ENCODE data around the gene HCRTR2.
"Not testable (repeated sequence)": the region's sequence is repeated elsewhere in the genome, so short reads cannot be mapped to it uniquely, and the experiment has no call there.

HCRTR2 gene

GRCh38 chr6:55220961-55221360 is 46.6 kb downstream of the HCRTR2 start:
- DNase-seq, result no peak

DNA sequence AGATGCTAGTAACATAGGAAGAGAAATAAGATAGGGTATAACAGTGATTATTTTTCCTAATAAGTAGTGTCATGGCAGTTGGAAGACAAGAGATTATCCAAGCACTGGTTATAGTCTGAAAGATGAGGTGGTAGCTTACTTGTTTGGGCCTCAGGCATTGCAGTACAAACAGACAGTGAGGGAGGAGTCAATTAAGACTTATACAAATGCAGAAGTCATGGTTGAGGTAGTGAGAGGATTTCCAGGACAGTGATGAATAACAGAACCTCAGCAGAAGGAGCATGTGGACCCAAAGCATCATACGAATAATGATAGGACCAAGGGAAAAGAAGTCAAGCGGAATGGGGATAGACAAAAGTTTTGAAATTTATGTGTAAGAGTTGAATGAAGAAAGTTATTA is 53.5 kb downstream of the HCRTR2 start:
- DNase-seq, result no peak

GRCh38 chr6:55239099-55239498 is 64.8 kb downstream of the HCRTR2 start:
- DNase-seq, result no peak

- not testable (repeated sequence) for DNase-seq
Measured at GRCh38 chr6:55240975-55241605, 66.8 kb downstream of the HCRTR2 start.

GRCh38 chr6:55250400-55250799 is 76.1 kb downstream of the HCRTR2 start:
- no peak for DNase-seq

- no peak for DNase-seq
Measured at GRCh38 chr6:55255113-55255512, 80.8 kb downstream of the HCRTR2 start.

DNA sequence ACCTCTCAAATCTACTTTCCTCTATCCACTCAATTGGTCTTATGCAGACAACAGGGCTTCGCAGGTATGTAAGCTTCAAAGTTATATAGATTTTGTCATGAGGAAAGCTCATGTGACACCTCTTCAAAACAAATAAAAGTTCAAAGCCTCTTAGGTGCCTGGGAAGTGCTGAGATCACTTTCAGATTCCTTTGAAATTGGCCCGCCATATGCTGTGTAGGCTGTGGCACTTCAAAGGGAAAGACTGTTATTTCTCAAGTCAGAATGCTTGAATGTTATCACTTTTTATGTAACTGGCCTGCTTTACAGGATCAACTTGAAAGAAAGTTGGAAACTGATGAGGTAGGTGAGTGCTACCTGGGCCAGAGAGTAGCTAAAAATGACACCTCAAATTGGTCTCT is 85.9 kb downstream of the HCRTR2 start:
- no peak for DNase-seq

DNA sequence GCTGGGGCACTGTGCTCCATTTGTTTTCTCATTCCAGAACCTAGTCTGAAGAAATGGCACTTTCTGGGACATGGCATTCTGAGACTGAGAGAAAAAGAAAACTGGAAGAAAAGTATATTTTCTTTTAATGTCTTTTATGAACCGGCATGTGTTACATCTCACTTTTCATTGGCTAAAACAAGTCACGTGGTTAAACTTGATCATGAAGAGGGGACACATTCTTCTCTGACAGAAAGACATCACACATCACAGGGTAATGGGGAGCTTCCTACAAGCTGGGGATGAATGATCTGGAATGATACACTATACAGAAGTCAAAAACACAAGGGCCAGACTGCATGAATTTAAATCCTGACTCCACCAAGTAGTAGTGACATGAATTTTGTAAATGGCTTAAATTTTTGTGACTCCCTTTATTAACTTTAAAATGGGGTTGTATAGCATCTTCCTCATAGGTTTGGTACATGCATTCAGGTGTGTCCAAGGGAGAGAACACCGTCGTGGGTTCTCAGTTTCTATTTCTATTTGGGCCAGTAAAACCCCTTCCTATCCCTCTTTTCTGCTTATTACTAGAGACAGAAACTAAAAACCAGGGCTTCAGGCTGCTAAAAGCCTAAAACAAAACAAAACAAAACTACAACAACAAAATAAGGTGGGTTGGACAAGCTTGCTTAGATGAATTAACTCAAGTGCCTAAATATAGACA is 91.2 kb downstream of the HCRTR2 start:
- no peak for DNase-seq

- no peak for DNase-seq
Measured at GRCh38 chr6:55266896-55267295, 92.6 kb downstream of the HCRTR2 start.

DNA sequence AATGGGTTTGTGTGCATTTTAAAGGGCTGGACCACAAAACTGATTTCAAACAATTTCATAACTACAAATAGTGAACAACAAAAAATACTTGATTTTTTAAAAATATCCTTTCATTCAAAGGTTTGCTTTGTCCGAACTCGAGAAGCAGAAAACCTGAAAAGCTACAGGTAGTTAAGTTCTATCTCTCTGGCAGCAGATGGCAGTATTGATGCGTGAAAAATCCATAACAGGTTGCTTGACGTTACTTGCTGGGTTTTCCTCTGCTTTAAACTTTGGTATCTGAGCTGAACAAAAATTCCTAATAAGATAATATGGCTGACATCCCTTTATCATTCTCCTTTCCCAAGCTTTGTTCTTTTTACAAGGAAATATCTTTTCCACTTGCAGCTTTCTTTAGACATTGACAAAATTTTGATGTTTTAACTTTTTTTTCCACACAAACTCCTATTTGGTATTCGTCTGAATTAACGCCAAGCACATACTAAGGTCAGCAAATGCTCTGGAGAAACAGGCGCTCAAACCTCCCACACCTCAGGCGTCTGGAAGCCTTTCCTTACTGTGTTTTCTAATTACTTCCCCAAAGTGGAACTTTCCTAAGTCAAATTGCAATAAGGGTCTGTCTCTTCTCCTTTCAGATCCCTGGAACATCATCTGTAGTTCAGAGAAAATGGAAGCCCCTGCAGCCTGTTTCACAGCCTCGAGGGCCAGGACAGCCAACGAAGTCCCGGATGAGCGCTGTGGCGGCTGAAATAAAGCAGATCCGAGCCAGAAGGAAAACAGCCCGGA is 102.6 kb downstream of the HCRTR2 start:
- DNase-seq, result peak in 1 of 14 donors; percentile 5

DNA sequence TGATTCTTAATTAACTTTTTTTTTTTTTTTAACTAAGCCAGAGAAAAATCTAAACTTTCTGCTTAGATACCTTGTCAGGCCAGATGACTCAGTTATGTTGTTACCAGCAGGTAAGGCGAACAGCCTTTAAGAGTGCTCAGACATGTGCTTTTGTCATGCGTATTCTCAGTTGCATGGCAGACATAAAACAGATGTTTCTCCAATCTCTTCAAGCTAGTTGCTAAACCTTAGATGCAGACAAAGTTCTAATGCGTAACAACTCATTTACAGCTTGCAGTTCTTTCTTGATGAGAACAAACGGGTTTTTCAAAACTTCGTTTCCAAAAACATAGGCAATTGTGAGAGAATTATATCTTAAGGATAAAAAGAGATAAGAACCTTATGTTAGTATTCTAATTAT is 103.3 kb downstream of the HCRTR2 start:
- DNase-seq, result no peak

GRCh38 chr6:55281215-55281614 is 106.9 kb downstream of the HCRTR2 start:
- DNase-seq, result no peak

- DNase-seq, result no peak
Measured at GRCh38 chr6:55282115-55282514, 107.8 kb downstream of the HCRTR2 start.

DNA sequence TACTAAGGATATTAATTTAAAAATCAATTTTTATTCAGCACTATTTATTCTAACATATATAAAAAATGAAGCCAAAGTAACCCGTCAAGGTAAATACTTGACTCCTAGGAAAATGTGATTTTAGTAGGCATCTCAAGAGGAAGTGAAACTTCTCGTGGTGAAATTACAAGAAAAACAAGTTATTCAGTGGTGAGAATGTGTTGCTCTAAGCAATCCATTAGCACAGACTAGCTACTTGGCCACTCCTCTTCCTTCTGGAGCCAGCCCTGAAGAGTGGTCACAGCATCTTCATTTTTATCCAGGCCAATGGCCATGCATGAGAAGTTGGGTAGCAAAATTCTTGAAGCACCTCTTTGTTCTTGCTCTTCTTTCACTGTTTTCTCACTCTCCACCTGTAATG is 112.5 kb downstream of the HCRTR2 start:
- no peak for DNase-seq

GRCh38 chr6:55290736-55291135 is 116.4 kb downstream of the HCRTR2 start:
- DNase-seq, result no peak

- DNase-seq, result no peak
Measured at GRCh38 chr6:55293116-55293515, 118.8 kb downstream of the HCRTR2 start.

DNA sequence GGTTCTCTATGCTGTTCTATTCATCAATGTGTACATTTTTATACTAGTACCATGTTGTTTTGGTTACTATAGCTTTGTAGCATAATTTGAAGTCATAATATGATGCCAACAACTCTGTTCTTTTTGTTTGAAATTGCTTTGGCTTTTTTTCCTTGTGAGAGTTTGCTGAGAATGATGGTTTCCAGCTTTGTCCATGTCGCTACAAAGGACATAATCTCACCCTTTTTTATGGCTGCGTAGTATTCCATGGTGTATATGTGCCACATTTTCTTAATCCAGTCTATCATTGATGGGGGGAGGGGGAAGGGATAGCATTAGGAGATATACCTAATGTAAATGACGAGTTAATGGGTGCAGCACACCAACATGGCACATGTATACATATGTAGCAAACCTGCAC is 122.9 kb downstream of the HCRTR2 start:
- not testable (repeated sequence) for DNase-seq

- no peak for DNase-seq
Measured at GRCh38 chr6:55299286-55299985, 125.1 kb downstream of the HCRTR2 start.

DNA sequence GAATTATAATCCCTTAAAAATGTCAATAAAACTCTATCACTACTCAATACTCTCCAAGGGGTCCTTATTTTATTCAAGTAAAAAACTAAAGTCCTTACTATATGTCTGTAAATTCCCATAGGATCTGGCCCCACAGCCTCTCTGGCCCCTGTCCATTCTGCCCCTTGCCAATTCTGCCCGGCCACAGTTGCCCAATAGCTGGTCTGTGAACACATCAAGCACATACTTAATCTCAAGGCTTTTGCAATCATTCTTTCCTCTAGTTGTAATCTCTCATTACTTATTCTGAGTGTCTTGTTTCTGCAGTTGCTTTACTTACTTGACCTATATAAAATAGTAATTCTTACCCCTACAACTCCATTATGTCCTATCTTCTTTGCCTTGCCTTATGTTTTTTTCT is 130.4 kb downstream of the HCRTR2 start:
- no peak for DNase-seq

GRCh38 chr6:55319961-55320695 is 145.8 kb downstream of the HCRTR2 start:
- DNase-seq, result no peak

- no peak for DNase-seq
Measured at GRCh38 chr6:55320696-55321086, 146.4 kb downstream of the HCRTR2 start.

GRCh38 chr6:55327169-55327568 is 152.9 kb downstream of the HCRTR2 start, which contains the start of gene GFRAL:
TSS of gene GFRAL (plus strand) at chr6:55327469. CDS start at chr6:55327555, 86 bp downstream.
- no peak for DNase-seq

Measured in C1 segment of cervical spinal cord (tissue), 14 donors.